HG03442 (cell line): ENCODE results near the gene F11.
"Not testable (repeated sequence)": the region's sequence is repeated elsewhere in the genome, so short reads cannot be mapped to it uniquely, and the experiment has no call there.

Experiments
- ATAC-seq: cut with Tn5 transposase; IDR thresholded peaks from one replicate; pipeline ENCODE4 v1.9.1; 2021; ENCODE audit warnings: mild to moderate bottlenecking, moderate library complexity; ENCODE audit not compliant: unreplicated experiment

Gene F11

GRCh38 chr4:186298031-186298647 lies 32.1 kb downstream of the F11 start:
- no peak for ATAC-seq

GRCh38 chr4:186299291-186299690 lies 33.3 kb downstream of the F11 start:
- ATAC-seq: no peak

GRCh38 chr4:186300659-186301390 lies 34.8 kb downstream of the F11 start:
- no peak for ATAC-seq

- no peak for ATAC-seq
These were observed 38.2 kb downstream of the F11 start for GRCh38 chr4:186304216-186304615.

- ATAC-seq: no peak
These were observed 39.0 kb downstream of the F11 start for GRCh38 chr4:186304866-186305505.

GRCh38 chr4:186307497-186307896 lies 41.5 kb downstream of the F11 start:
- no peak for ATAC-seq

GRCh38 chr4:186307916-186308315 lies 41.9 kb downstream of the F11 start:
- no peak for ATAC-seq

- ATAC-seq: no peak
These were observed 52.5 kb downstream of the F11 start for GRCh38 chr4:186318481-186318880.

DNA sequence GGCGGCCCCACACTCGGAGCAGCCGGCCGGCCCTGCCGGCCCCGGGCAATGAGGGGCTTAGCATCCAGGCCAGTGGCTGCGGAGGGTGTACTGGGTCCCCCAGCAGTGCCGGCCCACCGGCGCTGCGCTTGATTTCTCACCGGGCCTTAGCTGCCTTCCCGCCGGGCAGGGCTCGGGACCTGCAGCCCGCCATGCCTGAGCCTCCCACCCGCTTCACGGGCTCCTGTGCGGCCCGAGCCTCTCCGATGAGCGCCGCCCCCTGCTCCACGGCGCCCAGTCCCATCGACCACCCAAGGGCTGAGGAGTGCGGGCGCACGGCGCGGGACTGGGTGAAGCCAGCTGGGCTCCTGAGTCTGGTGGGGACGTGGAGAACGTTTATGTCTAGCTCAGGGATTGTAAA lies 58.7 kb downstream of the F11 start:
- ATAC-seq: not testable (repeated sequence)

GRCh38 chr4:186326391-186326790 lies 60.4 kb downstream of the F11 start:
- no peak for ATAC-seq

- ATAC-seq: no peak
These were observed 63.4 kb downstream of the F11 start for GRCh38 chr4:186329372-186329771.

GRCh38 chr4:186330368-186330767 lies 64.4 kb downstream of the F11 start:
- no peak for ATAC-seq

DNA sequence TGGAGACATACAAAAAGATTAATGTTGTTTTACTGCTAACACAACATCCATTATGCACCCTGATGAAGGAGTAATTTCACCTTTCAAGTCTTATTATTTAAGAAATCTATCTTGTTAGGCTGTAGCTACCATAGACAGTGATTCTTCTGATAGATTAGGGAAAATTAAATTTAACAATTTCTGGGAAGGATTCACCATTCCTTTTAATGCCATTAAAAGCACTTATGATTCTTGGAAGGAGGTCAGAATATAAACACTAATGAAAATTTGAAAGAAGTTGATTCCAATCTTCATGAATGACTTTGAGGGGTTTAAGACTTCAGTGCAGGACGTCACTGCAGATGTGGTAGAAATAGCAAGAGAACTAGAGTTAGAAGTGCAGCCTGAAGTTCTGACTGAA lies 69.8 kb downstream of the F11 start:
- no peak for ATAC-seq
